ENCODE data around the gene PLAC1.

DNA sequence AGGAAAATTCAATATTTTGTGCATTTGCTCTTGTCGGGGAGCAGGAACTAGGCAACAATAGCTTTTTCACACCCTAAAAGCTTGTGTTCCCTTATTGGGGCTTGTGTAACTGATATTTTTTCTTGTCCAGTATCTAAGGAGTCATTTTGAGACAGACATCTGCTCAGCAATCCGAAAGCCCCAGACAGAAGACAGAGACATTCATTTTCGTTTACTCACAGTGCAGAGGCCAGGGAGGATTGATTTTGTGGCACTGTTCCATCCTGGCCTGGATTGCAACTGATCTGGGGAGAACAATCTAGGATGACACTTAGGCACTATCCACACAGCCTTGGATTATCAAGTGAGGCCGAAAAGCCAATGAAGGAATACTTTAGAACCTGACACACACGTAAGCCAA, 27.4 kb upstream of the PLAC1 start:
- no peak for TF ChIP-seq RAD21 (IDR thresholded peaks at IDR 0.05; ENCODE audit: low read depth)
- TF ChIP-seq TAF1 (IDR thresholded peaks at IDR 0.05; ENCODE audit: low read depth), result no peak
- no peak for TF ChIP-seq TEAD4 (IDR thresholded peaks at IDR 0.05)
- TF ChIP-seq NFIC (IDR thresholded peaks at IDR 0.05), result no peak
- TF ChIP-seq YY1 (IDR thresholded peaks at IDR 0.05; ENCODE audit: low read depth), result no peak
- TF ChIP-seq FOXM1 (IDR thresholded peaks at IDR 0.05; ENCODE audit: borderline replicate concordance, low read depth), result no peak
- TF ChIP-seq CREB1 (IDR thresholded peaks at IDR 0.05; ENCODE audit: low read depth), result no peak

Data from Ishikawa (cell line).